Hepatocyte (in vitro differentiated cells): Measurements from ENCODE around the gene ATP5MC2. TPM values are rescaled to one million over a fixed set of nuclear protein-coding genes. Genes with fewer than 3 reads are reported as not detected.

ENCODE experiments used
- DNase-seq: peaks from one replicate; pipeline ENCODE4 v3.0.0-alpha.2; 2016; ENCODE audit warnings: low spot score
- H2AFZ ChIP-seq: fragments of 200-600 bp; sonication (generic); 2 replicates; pipeline ENCODE4 v1.6.0; 2016; ENCODE audit warnings: antibody characterized with exemption, mild to moderate bottlenecking
- H3K27ac ChIP-seq: fragments of 200-600 bp; sonication (generic); 2 replicates; pipeline ENCODE4 v1.5.1; 2016; ENCODE audit warnings: mild to moderate bottlenecking
- H3K27me3 ChIP-seq: fragments of 200-600 bp; sonication (generic); 2 replicates; pipeline ENCODE4 v1.6.1; 2016
- H3K36me3 ChIP-seq: fragments of 200-600 bp; sonication (generic); replicated peaks from 2 replicates; pipeline ENCODE4 v1.5.1; 2016; ENCODE audit warnings: low read depth; ENCODE audit not compliant: insufficient read depth
- H3K4me1 ChIP-seq: fragments of 200-600 bp; sonication (generic); 2 replicates; pipeline ENCODE4 v1.5.1; 2016; ENCODE audit warnings: mild to moderate bottlenecking, moderate library complexity; ENCODE audit not compliant: insufficient read depth
- H3K4me2 ChIP-seq: fragments of 200-600 bp; sonication (generic); 2 replicates; pipeline ENCODE4 v1.6.0; 2016
- H3K4me3 ChIP-seq: fragments of 200-600 bp; sonication (generic); 2 replicates; pipeline ENCODE4 v1.5.1; 2016; ENCODE audit warnings: mild to moderate bottlenecking
- H3K79me2 ChIP-seq: fragments of 200-600 bp; sonication (generic); 2 replicates; pipeline ENCODE4 v1.6.0; 2017; ENCODE audit warnings: mild to moderate bottlenecking
- H3K9me2 ChIP-seq: fragments of 200-600 bp; sonication (generic); replicated peaks from 2 replicates; pipeline ENCODE4 v1.6.0; 2017; ENCODE audit warnings: mild to moderate bottlenecking; ENCODE audit not compliant: insufficient read depth
- H3K9me3 ChIP-seq: fragments of 200-600 bp; sonication (generic); 2 replicates; pipeline ENCODE4 v1.5.1; 2016; ENCODE audit warnings: low read depth, mild to moderate bottlenecking
- H4K20me1 ChIP-seq: fragments of 200-600 bp; sonication (generic); 2 replicates; pipeline ENCODE4 v1.6.0; 2016; ENCODE audit warnings: mild to moderate bottlenecking; ENCODE audit not compliant: insufficient read depth, poor library complexity, severe bottlenecking
- EZH2 ChIP-seq: fragments of 200-600 bp; sonication (generic); IDR thresholded peaks from 2 replicates; pipeline ENCODE4 v1.6.1; 2016; ENCODE audit warnings: antibody characterized with exemption, mild to moderate bottlenecking, borderline replicate concordance
- EZH2phosphoT487 ChIP-seq: fragments of 200-600 bp; sonication (generic); IDR thresholded peaks from one replicate; pipeline ENCODE4 v1.6.1; 2018; ENCODE audit warnings: antibody characterized with exemption, mild to moderate bottlenecking, low read depth, moderate library complexity; ENCODE audit not compliant: unreplicated experiment, severe bottlenecking
- WGBS: methylation state at CpG from one replicate; pipeline ENCODE4 v1.1.6; 2016; ENCODE audit warnings: low lambda C conversion rate; ENCODE audit errors: missing lambda C conversion rate; 5-methylcytosine and 5-hydroxymethylcytosine counted together
- polyA plus RNA-seq: library from polyadenylated mRNA; unstranded; fragments of >200 nt; fragmentation: Nextera tagmentation; extraction: Ambion mirVana; gene quantifications from 2 replicates; pipeline ENCODE4 v1.2.1, GENCODE V29; 2016
- total RNA-seq: library from RNA; depleted of rRNA; stranded (reverse); fragments of >200 nt; gene quantifications from 2 replicates; pipeline ENCODE4 v1.2.3, GENCODE V29; 2014
- TF ChIP-seq, protein P1 (sequence below): fragments of 200-600 bp; sonication (generic); IDR thresholded peaks from 2 replicates; pipeline ENCODE4 v1.5.1; 2016; ENCODE audit warnings: antibody characterized with exemption, mild to moderate bottlenecking; ENCODE audit not compliant: poor library complexity

ATP5MC2 gene
- total and polyA plus RNA-seq, 2 experiments from 2014 or later = 252 to 301 TPM

GRCh38 chr12:53695152-53696145 is 19.6 kb upstream of the ATP5MC2 start:
- Histone ChIP-seq H3K9me2 (no peaks in the 10 kb centered on the region), H3K9me3 (no peaks in the 10 kb centered on the region), H3K27me3 (peaks cover 71% of the 10 kb centered on the region), H3K4me1 (peaks cover 8% of the 10 kb centered on the region), H4K20me1 (no peaks in the 10 kb centered on the region), H3K27ac (no peak overlapping the region), H2AFZ (peak overlapping the region; percentile 29), H3K4me3 (peak overlapping the region; percentile 24), H3K36me3 (no peaks in the 10 kb centered on the region), H3K79me2 (no peaks in the 10 kb centered on the region), H3K4me2 (peak overlapping the region; percentile 83)
- TF ChIP-seq, protein P1, sequence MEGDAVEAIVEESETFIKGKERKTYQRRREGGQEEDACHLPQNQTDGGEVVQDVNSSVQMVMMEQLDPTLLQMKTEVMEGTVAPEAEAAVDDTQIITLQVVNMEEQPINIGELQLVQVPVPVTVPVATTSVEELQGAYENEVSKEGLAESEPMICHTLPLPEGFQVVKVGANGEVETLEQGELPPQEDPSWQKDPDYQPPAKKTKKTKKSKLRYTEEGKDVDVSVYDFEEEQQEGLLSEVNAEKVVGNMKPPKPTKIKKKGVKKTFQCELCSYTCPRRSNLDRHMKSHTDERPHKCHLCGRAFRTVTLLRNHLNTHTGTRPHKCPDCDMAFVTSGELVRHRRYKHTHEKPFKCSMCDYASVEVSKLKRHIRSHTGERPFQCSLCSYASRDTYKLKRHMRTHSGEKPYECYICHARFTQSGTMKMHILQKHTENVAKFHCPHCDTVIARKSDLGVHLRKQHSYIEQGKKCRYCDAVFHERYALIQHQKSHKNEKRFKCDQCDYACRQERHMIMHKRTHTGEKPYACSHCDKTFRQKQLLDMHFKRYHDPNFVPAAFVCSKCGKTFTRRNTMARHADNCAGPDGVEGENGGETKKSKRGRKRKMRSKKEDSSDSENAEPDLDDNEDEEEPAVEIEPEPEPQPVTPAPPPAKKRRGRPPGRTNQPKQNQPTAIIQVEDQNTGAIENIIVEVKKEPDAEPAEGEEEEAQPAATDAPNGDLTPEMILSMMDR = peak; percentile 32
- peak; percentile 40 for TF ChIP-seq EZH2phosphoT487
- TF ChIP-seq EZH2 = peak; percentile 92
- 12% methylated on average over 50 of the region's 57 CpGs for WGBS
- peak; percentile 85 for DNase-seq

DNA sequence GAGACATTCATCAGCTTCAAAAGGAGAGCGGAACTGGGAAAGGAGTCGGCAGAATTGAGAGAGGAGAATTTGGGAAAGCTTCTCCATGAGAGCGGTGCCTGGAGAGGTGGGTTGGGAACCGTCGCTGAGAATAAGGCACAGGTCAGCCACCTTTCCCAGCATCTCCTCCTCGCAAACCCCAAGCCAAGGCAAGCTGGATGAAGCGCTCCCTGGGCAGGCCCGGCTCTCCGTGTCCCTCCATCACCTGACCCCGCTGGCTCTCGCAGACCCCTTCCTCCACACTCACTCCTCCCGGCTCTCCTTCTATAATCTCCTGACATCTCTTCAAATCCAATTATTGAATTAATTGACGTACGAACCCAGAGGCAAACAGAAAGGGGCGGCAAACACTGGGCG is 18.9 kb upstream of the ATP5MC2 start:
- 41% methylated on average over 16 of the region's 16 CpGs for WGBS
- peak overlapping the region; percentile 83 for H3K4me2 ChIP-seq

GRCh38 chr12:53688134-53688533 is 12.3 kb upstream of the ATP5MC2 start:
- H3K27ac ChIP-seq = no peak overlapping the region
- DNase-seq = no peak
- no peaks in the 10 kb centered on the region for H3K9me2 ChIP-seq
- H3K79me2 ChIP-seq = no peaks in the 10 kb centered on the region
- no peaks in the 10 kb centered on the region for H3K4me1 ChIP-seq
- 79% methylated on average over 4 of the region's 4 CpGs for WGBS
- no peak overlapping the region for H3K4me2 ChIP-seq
- H3K27me3 ChIP-seq = peaks cover 14% of the 10 kb centered on the region
- TF ChIP-seq, protein P1 = no peak
- no peaks in the 10 kb centered on the region for H3K36me3 ChIP-seq
- H3K9me3 ChIP-seq = no peaks in the 10 kb centered on the region
- H3K4me3 ChIP-seq = no peak overlapping the region
- no peak overlapping the region for H2AFZ ChIP-seq
- no peaks in the 10 kb centered on the region for H4K20me1 ChIP-seq

More for the DNA sequence above, 18.9 kb upstream of the ATP5MC2 start:
- TF ChIP-seq, protein P1 = no peak
- TF ChIP-seq EZH2phosphoT487 (no peak), EZH2 (no peak)
- no peaks in the 10 kb centered on the region for H3K79me2 ChIP-seq
- no peaks in the 10 kb centered on the region for H3K36me3 ChIP-seq
- peaks cover 8% of the 10 kb centered on the region for H3K4me1 ChIP-seq
- peak overlapping the region; percentile 29 for H2AFZ ChIP-seq
- peak overlapping the region; percentile 24 for H3K4me3 ChIP-seq
- H4K20me1 ChIP-seq = no peaks in the 10 kb centered on the region
- H3K9me2 ChIP-seq = no peaks in the 10 kb centered on the region
- H3K9me3 ChIP-seq = no peaks in the 10 kb centered on the region
- no peak for DNase-seq
- H3K27me3 ChIP-seq = peaks cover 64% of the 10 kb centered on the region
- H3K27ac ChIP-seq = no peak overlapping the region
